Skeletal muscle satellite cell (primary cell): ENCODE measurements around the gene DUSP22.

Experiments
- H3K27me3 ChIP-seq: 2 replicates; pipeline ENCODE4 v1.7.0; 2013; ENCODE audit warnings: low read length; ENCODE audit not compliant: control insufficient read depth, insufficient read depth
- H3K36me3 ChIP-seq: 2 replicates; pipeline ENCODE4 v1.7.0; 2013; ENCODE audit warnings: mild to moderate bottlenecking, control low read depth, low read length; ENCODE audit not compliant: insufficient read depth
- H3K4me1 ChIP-seq: 2 replicates; pipeline ENCODE4 v1.7.0; 2013; ENCODE audit warnings: low read length; ENCODE audit not compliant: control insufficient read depth, insufficient read depth
- H3K4me2 ChIP-seq: 2 replicates; pipeline ENCODE4 v1.7.0; 2013; ENCODE audit warnings: mild to moderate bottlenecking, low read length
- H3K4me3 ChIP-seq: 2 replicates; pipeline ENCODE4 v1.7.0; 2013; ENCODE audit warnings: low read length
- H3K9ac ChIP-seq: 2 replicates; pipeline ENCODE4 v1.7.0; 2013; ENCODE audit warnings: mild to moderate bottlenecking, low read depth, low read length, moderate library complexity
- H3K9me3 ChIP-seq: replicated peaks from 2 replicates; pipeline ENCODE4 v1.7.0; 2013; ENCODE audit warnings: mild to moderate bottlenecking, control low read depth, low read length

DUSP22 gene

DNA sequence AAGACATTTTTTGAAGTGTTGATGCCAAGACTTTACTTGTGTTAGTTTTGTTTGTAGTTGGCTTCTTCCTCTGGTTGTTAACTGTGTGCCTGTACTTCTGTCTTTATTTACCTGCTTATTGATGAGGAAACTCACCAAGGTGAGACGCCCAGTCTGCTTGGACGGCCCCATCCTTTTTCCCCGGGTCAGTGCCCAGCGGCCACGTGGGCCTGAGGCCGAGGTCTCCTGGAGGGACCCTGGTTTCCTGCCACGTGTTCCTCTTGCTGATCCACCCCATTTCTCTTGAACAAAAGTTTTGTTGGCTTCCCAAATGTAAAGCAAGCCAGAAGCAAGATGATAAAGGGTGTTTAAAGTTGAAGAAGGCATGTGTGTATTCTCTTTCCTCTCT, 24.8 kb downstream of the DUSP22 start:
- no peaks in the 10 kb centered on the region for H3K27me3 ChIP-seq
- H3K4me2 ChIP-seq, result no peak overlapping the region
- no peaks in the 10 kb centered on the region for H3K4me1 ChIP-seq
- H3K36me3 ChIP-seq, result no peaks in the 10 kb centered on the region
- H3K9ac ChIP-seq, result no peak overlapping the region
- H3K4me3 ChIP-seq, result no peak overlapping the region
- peaks cover 2% of the 10 kb centered on the region for H3K9me3 ChIP-seq

DNA sequence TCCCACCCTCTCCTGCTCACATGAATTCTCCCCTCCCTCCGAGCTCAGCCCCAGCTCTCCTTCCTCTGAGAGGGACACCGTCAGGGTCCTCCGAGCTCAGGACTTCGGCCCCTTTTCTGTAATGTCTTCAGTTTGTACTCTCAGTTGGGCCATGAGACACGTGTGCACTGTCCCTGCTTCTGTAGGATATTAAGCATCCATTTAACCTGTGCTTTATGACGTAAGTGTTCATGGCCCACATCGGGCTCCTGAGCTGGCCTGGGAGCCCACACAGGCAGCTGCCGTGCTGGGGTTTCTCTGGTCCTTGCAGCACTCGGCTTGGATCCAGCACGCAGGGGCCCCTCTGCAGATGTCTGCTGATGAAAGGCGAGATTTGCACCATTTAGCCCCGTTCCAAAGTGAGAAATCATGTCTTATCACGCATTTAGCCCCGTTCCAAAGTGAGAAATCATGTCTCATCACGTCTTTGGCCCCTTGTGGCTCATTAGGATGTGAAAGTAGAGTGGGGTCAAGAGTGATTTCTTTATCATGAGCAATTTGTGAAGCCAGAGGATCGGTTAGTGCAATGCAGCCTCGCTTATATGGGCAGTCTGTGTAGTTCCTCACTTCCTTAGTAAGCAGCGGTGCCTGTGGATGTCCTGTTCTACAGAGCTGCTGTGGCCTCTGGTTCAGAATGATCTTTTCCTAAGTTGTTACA, 25.3 kb downstream of the DUSP22 start:
- no peak overlapping the region for H3K4me3 ChIP-seq
- H3K4me2 ChIP-seq, result no peak overlapping the region
- no peaks in the 10 kb centered on the region for H3K27me3 ChIP-seq
- no peak overlapping the region for H3K9ac ChIP-seq
- H3K36me3 ChIP-seq, result no peaks in the 10 kb centered on the region
- H3K4me1 ChIP-seq, result no peaks in the 10 kb centered on the region
- H3K9me3 ChIP-seq, result peaks cover 2% of the 10 kb centered on the region

GRCh38 chr6:318243-318890, 26.1 kb downstream of the DUSP22 start:
- Histone ChIP-seq H3K27me3 (no peaks in the 10 kb centered on the region), H3K9me3 (peaks cover 2% of the 10 kb centered on the region), H3K4me3 (no peak overlapping the region), H3K4me2 (no peak overlapping the region), H3K9ac (no peak overlapping the region), H3K36me3 (no peaks in the 10 kb centered on the region), H3K4me1 (no peaks in the 10 kb centered on the region)

DNA sequence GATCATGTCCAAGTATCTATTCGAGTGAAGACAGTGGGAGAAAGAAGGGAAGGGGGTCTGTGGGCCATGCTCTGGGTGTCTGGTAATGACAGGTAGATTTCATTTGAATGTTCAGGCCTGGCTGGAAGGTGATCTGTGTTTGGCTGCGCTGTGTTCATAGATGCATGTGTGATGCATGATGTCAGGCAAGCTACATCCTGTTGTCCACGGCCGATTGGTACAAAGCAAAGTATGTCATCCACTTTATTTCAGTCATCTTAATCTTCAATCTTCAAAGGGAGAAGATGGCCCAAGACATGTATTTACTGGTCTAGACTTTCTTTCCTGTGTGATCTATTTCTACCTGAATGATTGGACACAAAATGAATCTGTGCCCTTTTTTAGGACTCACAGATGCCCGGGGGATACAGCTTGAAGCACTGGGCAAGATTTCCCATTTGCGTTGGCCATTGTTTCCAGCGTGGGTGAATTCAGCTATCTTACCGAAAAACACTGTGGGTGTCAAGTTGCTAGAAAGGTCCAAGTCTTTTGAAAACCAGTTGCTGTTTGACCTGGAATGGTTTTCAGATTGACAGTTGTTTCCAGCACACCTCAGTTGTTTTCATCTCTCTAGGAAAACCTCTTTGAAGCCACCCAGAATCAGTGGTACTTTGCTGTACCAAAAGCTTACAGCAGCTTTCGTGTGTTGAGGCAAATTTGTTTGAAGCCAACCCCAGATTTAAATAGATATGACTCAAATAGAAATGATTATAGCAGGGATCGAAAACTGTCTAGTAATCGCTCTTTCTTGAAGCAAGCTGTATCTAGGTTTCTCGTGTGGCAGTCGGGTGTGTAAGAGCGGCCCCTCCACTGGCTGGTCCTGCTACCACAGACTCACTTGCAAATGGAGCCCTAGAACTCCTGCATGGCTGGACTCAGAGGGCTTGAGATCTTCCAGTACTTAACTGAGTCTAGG, 27.2 kb downstream of the DUSP22 start:
- Histone ChIP-seq H3K4me1 (no peaks in the 10 kb centered on the region), H3K9ac (no peak overlapping the region), H3K4me2 (no peak overlapping the region), H3K9me3 (peaks cover 2% of the 10 kb centered on the region), H3K36me3 (no peaks in the 10 kb centered on the region), H3K4me3 (no peak overlapping the region), H3K27me3 (no peaks in the 10 kb centered on the region)

DNA sequence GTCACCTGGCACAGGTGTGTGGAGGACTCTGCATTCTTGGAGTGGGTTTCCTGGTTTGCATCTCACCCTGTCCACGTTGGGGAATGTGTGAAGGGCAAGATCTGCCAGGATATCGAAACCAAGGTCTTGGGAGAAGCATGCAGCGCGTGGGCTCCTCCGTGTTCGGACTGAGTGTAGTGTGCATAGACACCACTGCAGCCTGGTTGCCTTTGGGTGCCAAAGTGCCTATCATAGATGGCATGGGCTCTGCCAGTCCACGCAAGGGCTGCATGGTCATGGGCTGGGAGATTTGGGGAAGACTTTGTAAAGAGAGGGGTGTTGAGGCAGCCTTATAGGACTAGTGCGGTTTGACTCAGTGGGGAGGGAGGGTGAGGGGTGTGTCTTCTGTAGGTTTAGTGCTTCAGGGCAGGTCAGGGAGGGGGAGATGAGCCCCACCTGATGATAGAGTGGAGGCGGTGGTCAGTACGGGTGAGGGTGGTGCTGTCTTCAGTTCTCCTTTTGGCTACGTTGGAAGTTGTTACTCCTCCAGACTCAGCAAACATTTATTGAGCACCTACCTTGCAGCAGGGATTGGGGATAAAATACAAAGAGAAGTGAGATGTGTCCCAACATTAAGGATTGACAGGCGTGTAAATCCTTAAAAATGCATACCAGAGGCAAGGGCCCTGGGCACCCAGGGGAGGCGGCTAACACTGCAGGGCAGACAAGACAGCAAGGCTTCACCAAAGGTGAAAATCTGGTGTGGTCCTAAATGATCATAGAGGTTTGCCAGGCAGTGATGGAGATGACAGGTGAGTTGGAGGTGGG, 28.3 kb downstream of the DUSP22 start:
- no peak overlapping the region for H3K4me2 ChIP-seq
- H3K4me1 ChIP-seq, result no peaks in the 10 kb centered on the region
- peaks cover 2% of the 10 kb centered on the region for H3K9me3 ChIP-seq
- no peak overlapping the region for H3K4me3 ChIP-seq
- H3K36me3 ChIP-seq, result no peaks in the 10 kb centered on the region
- H3K27me3 ChIP-seq, result no peaks in the 10 kb centered on the region
- H3K9ac ChIP-seq, result no peak overlapping the region

- no peak overlapping the region for H3K9ac ChIP-seq
- H3K4me3 ChIP-seq, result no peak overlapping the region
- H3K27me3 ChIP-seq, result no peaks in the 10 kb centered on the region
- H3K9me3 ChIP-seq, result peaks cover 2% of the 10 kb centered on the region
- no peak overlapping the region for H3K4me2 ChIP-seq
- no peaks in the 10 kb centered on the region for H3K36me3 ChIP-seq
- H3K4me1 ChIP-seq, result no peaks in the 10 kb centered on the region
Measured at GRCh38 chr6:321158-321438, 28.8 kb downstream of the DUSP22 start.

DNA sequence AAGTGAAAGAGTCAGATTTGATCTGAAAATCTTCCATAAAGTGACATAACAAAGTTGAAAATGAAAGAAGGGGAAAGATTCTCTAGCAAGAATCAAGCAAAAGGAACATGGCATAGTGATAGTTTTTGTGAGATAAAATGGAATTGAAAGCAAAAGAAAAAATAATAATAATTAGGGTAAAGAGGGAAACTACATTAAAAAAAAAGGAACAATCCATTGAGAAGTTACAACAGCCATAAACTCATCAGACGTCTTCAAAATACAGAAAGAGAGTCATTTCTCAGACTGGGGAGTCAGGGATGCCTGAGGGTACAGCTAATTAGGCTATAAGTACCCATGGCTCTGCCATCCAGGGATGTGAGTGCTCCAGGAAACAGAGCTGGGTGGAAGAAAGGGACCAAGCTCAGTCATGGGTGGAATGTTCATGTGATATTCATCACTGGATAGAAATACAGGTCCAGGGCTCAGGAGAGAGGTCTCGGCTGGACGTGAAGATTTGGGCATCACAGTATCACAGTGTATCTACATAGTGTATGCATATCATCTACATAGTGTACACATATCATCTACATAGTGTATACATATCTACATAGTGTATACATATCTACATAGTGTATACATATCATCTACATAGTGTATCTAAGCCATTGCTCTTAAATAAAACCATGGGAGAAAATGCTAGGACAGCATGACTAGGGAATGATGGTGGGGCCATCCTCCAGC, 29.4 kb downstream of the DUSP22 start:
- peaks cover 2% of the 10 kb centered on the region for H3K9me3 ChIP-seq
- H3K27me3 ChIP-seq, result no peaks in the 10 kb centered on the region
- no peaks in the 10 kb centered on the region for H3K4me1 ChIP-seq
- no peak overlapping the region for H3K4me3 ChIP-seq
- H3K36me3 ChIP-seq, result no peaks in the 10 kb centered on the region
- H3K4me2 ChIP-seq, result no peak overlapping the region
- no peak overlapping the region for H3K9ac ChIP-seq

- no peaks in the 10 kb centered on the region for H3K36me3 ChIP-seq
- no peak overlapping the region for H3K4me3 ChIP-seq
- H3K27me3 ChIP-seq, result no peaks in the 10 kb centered on the region
- H3K4me1 ChIP-seq, result peaks cover 6% of the 10 kb centered on the region
- H3K4me2 ChIP-seq, result no peak overlapping the region
- H3K9ac ChIP-seq, result no peak overlapping the region
- peaks cover 2% of the 10 kb centered on the region for H3K9me3 ChIP-seq
Measured at GRCh38 chr6:322259-322930, 30.1 kb downstream of the DUSP22 start.

- Histone ChIP-seq H3K27me3 (no peaks in the 10 kb centered on the region), H3K4me2 (no peak overlapping the region), H3K36me3 (no peaks in the 10 kb centered on the region), H3K9me3 (peaks cover 2% of the 10 kb centered on the region), H3K4me3 (no peak overlapping the region), H3K4me1 (peaks cover 13% of the 10 kb centered on the region), H3K9ac (no peak overlapping the region)
Measured at GRCh38 chr6:322940-323729, 30.8 kb downstream of the DUSP22 start.

DNA sequence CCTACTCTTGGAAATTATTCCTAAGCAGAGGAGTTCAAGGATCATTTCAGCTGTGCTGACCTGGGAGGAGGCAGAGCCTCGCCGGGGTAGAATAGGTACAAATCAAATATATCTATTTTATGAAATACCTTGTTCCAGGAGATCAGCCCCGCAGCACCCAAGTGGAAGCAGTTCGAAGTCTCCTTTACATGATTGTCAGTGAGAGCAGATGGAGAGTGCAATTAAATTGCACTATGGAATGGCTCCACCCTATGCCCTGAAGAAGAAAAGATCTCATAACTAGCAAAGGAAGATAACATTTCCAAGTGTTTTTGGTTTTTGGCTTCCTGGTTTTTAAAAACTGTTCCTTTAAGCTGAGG, 31.4 kb downstream of the DUSP22 start:
- Histone ChIP-seq H3K27me3 (no peaks in the 10 kb centered on the region), H3K4me1 (peaks cover 18% of the 10 kb centered on the region)

More for the DNA sequence above, 31.4 kb downstream of the DUSP22 start:
- Histone ChIP-seq H3K36me3 (no peaks in the 10 kb centered on the region), H3K4me3 (no peak overlapping the region), H3K4me2 (no peak overlapping the region), H3K9ac (no peak overlapping the region), H3K9me3 (peaks cover 2% of the 10 kb centered on the region)
